HS-27A (cell line): ENCODE measurements around the gene SLC17A2.

Source experiments
- DNase-seq: peaks from one replicate; pipeline ENCODE4 v3.0.0-alpha.2; 2012; ENCODE audit warnings: low read depth, missing footprints

Gene SLC17A2

GRCh38 chr6:25918083-25918683 is 12.3 kb downstream of the SLC17A2 start:
- no peak for DNase-seq

- DNase-seq, result no peak
Measured at GRCh38 chr6:25916789-25917490, 13.6 kb downstream of the SLC17A2 start.

GRCh38 chr6:25916330-25916729 is 14.2 kb downstream of the SLC17A2 start:
- no peak for DNase-seq

DNA sequence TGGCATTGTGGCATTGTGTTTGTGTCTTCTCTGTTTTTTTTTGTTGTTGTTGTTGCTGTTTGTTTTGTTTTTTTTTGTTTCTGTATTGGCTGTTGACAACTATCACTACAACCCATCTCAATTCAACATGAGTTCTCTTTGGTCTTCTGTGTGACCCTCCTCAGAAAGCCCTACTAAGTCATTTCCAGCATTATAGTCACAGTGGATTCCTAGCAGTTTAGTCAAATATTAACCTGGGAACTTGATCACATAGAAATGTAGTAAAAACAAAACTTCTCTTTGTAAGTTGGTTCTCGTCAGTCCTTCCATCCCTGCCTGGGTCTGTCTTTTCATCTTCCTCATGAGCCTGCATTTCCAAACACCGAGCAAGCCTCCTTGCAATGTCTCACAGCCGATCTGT is 16.8 kb downstream of the SLC17A2 start:
- no peak for DNase-seq

DNA sequence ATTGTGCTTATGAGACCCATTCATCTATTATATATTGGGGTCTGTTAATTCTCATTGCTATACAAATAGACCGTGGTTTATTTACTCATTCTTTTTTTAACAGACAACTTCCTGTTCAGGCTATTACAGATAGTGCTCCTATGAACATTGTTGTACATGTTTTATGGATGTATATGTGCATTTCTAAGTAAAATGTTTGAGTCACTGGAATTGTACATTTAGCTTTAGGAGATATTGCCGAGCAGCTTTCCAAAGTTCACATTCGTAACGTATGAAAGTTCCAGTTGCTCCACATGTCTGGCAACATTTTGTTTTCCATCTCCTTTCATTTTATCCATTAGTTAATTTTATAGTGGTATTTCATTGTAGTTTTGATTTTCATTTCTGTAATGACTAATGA is 19.1 kb downstream of the SLC17A2 start:
- no peak for DNase-seq

DNA sequence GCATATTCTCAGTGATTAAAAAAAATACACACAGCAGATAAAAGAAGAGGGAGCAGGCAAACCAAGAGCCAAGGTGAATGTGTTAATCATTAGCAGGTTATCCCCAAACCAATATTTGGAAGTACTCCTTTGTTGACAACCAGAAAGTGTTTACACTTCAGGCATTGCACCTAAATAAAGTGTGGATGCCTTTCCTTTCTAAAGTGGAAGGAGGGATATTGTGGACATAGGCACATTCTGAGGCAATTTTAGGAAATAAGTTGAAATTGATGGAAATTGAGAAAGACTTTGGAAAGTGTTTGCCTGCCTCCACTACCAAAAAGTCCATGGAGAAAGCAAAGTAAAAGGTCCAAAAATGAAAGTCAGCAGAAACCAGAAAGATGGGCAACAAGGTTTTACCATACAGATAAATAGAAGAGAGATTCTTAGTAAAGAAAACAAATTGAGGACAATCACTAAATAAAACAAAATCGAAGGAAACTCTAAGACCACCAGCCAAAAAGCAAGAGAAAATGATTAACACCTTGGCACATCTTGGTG is 22.9 kb downstream of the SLC17A2 start:
- DNase-seq, result no peak

DNA sequence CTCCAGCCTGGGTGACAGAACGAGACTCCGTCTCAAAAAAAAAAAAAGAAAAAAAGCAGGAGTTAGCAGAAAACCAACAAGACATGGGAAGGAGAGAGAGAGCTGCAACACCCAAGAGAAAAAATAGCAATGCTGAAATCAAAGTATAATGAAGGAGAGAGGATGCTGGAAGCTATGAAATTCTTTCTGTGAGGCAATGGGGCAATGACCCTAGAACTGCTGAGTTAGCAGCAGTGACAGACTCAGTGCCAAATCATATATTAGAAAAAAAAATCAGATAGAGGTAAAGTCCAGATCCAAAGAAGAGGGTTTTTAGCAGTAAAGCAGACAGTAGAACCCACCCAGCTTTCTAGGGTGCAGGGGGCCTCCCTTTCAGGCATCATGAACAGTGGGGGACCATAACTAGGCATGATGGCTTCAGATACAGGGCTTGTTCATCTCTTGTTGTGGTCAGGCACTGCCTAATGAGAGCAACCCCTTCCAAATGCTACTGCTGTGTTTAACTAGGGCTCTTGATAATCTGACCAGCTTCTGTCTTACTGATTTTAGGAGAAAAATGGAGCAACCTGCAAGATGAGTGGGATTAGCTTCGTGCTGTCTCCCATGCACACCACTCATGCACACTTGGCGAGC is 26.9 kb downstream of the SLC17A2 start:
- no peak for DNase-seq

- no peak for DNase-seq
Measured at GRCh38 chr6:25902071-25902470, 28.4 kb downstream of the SLC17A2 start.

DNA sequence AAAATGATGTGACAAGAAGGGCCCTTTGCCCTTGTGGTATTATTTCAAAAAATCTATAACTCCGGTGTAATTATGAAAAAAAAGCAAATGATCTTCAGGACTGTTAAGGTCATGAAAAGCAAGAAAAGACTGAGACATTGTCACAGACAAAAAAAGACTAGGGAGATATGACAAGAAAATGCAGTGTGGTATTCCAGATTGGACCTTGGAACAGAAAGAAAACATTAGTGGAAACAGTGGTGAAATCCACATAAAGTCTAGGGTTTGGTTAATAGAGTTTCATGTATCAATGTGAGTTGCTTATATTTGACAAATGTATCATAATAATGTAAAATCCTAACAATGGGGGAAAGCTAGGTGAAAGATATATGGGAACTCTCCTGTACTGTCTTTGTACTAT is 29.6 kb downstream of the SLC17A2 start:
- DNase-seq, result no peak

GRCh38 chr6:25899580-25900408 is 30.7 kb downstream of the SLC17A2 start:
- DNase-seq, result no peak

GRCh38 chr6:25899123-25899522 is 31.4 kb downstream of the SLC17A2 start:
- DNase-seq, result no peak

GRCh38 chr6:25898289-25898977 is 32.1 kb downstream of the SLC17A2 start:
- no peak for DNase-seq

DNA sequence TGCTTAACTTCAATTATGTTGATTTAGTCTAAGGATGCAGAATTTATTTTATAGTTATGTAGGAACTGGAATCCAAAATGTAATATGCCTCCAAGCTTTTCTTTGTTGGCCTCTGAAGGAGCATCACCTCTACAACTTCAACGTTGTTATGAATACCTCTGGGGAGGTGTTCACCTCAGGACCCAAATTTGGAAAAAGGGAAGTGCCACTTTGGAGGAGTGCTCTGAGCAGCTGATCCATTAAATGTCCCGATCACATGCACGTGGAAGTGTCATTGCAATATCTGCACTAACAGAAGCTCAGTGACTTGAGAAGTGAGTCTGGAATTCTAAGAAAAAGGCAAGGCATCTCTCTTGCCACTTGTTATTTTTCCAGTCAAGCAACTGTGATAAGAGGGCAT is 34.2 kb downstream of the SLC17A2 start:
- no peak for DNase-seq

GRCh38 chr6:25895771-25896170 is 34.7 kb downstream of the SLC17A2 start:
- no peak for DNase-seq

DNA sequence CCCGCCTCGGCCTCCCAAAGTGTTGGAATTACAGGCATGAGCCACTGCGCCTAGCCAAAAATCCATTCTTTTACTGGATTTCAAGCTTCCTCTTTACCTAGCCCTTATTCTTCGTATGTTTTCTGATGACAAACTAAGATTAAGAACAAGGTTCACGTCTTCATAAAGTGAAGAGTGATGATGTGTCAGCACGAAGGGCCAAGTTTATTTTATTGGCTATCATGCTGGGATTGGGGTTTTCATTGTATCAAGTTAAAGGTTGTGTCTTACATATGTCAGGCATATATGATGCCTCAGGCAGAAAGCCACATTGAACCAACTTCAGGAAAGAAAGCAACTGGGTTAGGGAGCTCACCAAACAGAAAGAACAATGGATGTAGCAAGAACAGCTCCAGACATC is 36.7 kb downstream of the SLC17A2 start:
- DNase-seq, result no peak

GRCh38 chr6:25892877-25893276 is 37.6 kb downstream of the SLC17A2 start:
- DNase-seq, result no peak

GRCh38 chr6:25889877-25890853 is 40.3 kb downstream of the SLC17A2 start:
- peak; percentile 36 for DNase-seq

DNA sequence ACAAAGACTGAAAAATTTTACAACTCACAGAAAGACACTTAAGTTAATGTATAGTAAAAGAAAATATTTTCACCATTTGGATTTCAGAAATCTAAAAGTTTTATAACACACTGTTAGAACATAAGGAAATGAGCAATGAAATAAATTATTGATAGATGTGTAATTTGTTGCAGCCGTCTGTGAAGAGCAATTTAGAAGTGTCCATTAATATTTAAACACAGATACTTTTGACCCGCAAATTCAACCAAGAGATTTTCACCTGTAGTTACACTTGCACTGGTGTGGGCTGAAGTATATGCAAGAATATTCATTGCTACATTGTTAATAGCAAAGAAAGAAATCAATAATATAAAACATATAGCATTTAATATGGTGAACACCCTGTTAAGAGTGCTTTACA is 41.9 kb downstream of the SLC17A2 start:
- no peak for DNase-seq

DNA sequence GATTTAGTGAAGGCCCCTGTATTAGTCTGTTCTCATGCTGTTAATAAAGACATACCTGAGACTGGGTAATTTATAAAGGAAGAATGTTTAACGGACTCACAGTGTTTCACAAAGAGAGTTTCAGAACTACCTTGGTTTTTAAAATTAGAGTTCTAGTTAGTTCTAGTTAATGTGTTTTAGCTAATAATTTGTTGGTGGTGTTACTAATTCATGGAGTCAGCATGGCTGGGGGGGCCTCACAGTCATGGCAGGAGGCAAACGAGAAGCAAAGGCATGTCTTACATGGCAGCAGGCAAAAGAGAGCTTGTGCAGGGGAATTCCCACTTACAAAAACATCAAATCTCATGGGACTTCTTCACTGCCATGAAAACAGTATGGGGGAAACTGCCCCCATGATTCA is 44.4 kb downstream of the SLC17A2 start:
- DNase-seq, result no peak

- DNase-seq, result peak; percentile 71
Measured at GRCh38 chr6:25883991-25884390, 46.5 kb downstream of the SLC17A2 start.

GRCh38 chr6:25883536-25883935 is 47.0 kb downstream of the SLC17A2 start:
- DNase-seq, result no peak
